Stimulated activated CD8-positive, alpha-beta memory T cell treated with anti-CD3 and anti-CD28 coated beads, Interleukin-2, amount 100 ng/mL, for 48 hours (primary cell): ENCODE data around the gene CSH2.

Source experiments
- DNase-seq, 2 donors: peaks; one replicate each; pipeline ENCODE4 v3.0.0-alpha.2; 2020; ENCODE audit warnings: low read depth in 2 of 2

Gene CSH2

GRCh38 chr17:63834431-63835166 is 38.9 kb downstream of the CSH2 start:
- peak in 1 of 2 donors; percentile 45 for DNase-seq

GRCh38 chr17:63833741-63834373 is 39.6 kb downstream of the CSH2 start:
- DNase-seq, result no peak

GRCh38 chr17:63833026-63833740 is 40.3 kb downstream of the CSH2 start:
- no peak for DNase-seq

- no peak for DNase-seq
Measured at GRCh38 chr17:63832455-63832854, 41.0 kb downstream of the CSH2 start.

GRCh38 chr17:63832014-63832413 is 41.5 kb downstream of the CSH2 start:
- no peak for DNase-seq

DNA sequence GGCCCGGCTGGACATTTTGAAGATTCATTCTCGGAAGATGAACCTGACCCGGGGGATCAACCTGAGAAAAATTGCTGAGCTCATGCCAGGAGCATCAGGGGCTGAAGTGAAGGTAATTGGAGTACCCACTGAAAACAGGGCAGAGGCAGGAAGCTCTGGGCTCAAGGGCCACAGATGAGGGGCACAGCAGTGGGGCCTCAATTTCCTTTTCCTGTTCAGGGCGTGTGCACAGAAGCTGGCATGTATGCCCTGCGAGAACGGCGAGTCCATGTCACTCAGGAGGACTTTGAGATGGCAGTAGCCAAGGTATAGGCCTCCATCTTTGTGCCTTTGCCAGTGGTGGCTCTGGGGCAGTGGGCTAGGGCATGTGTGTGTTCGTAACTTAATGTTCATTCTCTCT is 42.0 kb downstream of the CSH2 start:
- DNase-seq, result no peak

DNA sequence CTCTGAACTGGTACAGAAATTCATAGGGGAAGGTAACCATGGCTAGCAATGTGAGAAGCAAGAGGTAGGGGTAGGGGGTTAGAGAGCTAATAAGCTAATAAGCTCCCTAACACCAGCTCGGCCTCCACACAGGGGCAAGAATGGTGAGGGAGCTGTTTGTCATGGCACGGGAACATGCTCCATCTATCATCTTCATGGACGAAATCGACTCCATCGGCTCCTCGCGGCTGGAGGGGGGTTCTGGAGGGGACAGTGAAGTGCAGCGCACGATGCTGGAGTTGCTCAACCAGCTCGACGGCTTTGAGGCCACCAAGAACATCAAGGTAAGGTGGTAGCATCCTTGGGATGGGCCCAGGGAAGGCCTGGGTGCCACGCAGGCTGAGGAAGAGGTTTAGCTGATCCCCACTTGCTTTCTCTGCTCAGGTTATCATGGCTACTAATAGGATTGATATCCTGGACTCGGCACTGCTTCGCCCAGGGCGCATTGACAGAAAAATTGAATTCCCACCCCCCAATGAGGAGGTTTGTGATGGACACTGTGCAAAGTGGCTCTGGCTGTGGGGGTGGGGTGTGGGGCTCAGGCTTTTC is 42.5 kb downstream of the CSH2 start:
- no peak for DNase-seq

DNA sequence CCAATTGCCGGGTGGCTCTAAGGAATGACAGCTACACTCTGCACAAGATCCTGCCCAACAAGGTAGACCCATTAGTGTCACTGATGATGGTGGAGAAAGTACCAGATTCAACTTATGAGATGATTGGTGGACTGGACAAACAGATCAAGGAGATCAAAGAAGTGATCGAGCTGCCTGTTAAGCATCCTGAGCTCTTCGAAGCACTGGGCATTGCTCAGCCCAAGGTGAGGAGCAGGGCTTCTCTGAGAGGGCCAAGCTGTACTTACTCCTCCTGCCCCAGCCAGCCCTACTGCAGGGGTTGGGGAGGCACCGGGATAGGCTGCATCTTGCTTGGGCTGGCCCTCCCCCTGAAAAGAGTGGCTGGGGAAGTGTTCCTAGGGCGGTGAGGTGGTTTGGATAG is 43.2 kb downstream of the CSH2 start:
- no peak for DNase-seq

DNA sequence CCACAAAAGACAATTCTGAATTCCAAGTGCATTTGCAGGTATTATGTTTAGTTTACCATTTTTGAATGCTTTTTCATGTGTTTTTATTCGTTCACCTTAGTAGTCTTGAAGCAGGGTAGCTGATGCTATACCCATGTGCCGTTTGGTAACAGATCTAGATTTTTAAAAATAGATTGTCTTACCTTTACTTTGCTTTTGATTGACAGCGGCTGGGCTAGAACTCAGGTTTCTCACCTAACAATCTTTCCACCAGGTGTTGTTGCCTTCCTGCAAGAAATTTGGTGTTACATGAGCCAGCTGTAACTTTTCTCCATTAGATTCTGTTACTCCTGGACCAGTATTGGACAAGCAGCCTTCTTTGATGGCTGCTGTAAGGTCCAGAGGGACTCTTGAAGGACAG is 44.5 kb downstream of the CSH2 start:
- DNase-seq, result no peak

DNA sequence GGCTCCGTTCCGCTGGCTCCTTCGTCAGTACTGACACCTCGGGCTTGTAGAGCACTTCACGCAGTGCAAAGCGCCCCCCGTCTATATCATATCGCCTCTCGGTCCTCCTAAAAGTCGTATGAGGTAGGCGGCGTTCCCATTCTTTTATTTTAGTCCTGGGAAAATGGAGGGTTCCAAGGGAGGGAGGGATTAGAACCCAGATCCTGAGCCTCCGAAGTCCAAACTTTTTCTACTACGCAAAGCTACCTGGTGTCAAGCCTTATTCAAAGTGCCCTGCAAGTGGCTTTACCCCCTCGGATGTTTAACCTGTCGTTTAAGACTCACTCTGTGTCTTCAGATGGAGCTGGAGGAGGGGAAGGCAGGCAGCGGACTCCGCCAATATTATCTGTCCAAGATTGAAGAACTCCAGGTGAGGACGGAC is 45.7 kb downstream of the CSH2 start:
- no peak for DNase-seq

DNA sequence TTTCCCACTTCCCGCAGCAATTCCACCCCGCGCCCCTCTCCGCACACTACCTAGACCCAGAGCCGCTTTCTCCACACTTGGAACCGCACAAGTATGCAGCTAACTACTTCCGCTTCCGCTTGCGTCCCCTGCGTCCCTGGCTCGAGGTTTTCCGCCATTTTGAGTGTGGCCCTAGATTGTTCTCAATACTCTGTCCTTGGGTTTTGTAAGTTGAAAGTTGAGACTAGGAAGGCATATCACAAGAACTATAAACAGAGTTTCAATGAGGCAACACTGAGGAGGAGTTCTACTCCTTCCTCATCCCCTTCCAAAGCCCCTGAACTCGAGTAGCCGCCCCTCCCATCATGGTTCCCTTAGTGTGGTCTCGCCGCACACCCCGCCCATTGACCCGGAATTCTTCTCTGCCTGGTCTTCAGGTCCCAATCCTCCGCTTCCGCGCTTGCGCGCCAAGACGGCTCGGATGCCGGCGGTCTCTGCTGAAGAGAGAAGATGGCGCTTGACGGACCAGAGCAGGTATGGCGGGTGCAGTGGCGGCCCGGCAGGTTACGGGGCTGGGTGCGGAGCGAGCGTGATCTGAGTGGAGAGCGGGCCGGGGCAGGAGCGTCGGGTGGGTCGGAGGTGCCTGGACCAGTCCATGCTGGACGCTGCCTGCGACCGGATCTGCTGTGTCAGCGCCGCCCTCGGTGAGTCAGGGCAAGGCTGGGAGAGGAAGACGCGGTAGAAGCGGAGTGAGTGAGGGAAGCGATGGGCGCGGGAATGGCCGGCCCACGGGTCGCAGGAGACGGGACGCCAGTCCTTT is 46.3 kb downstream of the CSH2 start, which contains the start of the genes FTSJ3 and PSMC5:
Gene FTSJ3, minus strand, starts transcription at position 662 of the 799 bp plus-strand sequence. CDS start 761 bp downstream, outside the sequence.
Gene PSMC5, plus strand, starts transcription at position 430 of the 799 bp plus-strand sequence. Its CDS starts 60 bp downstream, at position 490.
- peak; percentile 86 to 90 for DNase-seq

DNA sequence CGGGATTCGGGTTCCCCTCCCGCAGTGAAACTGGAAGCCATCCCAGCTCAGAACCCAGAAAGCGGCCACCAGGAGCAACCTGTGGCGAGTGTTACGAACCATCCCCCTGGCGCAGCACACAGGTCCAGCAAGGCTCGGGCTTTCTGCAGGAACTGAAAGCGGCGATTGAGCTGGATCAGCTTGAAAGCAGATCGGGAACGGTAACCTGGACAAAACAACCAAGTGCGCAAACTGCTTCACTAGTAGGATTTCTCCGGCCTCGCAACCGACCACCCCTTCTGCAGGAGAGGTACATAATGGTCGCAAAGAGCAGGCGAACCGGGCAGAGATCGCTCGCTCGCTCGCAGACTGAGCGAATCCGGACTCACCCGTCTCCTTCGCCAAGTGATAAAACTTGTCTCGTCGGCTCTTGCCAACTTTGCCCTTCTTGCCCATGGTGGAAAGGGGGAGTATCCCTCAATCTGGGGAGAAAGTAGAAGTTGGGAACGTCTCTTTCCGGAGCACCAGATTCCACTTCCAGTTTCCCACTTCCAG is 46.9 kb downstream of the CSH2 start:
- DNase-seq, result no peak

GRCh38 chr17:63824362-63824761 is 49.1 kb downstream of the CSH2 start:
- no peak for DNase-seq

- DNase-seq, result no peak
Measured at GRCh38 chr17:63823659-63824331, 49.7 kb downstream of the CSH2 start.

GRCh38 chr17:63822537-63822936 is 50.9 kb downstream of the CSH2 start:
- DNase-seq, result no peak
